Measurements from ENCODE around the gene SEMA4B. TPM values are rescaled to one million over a fixed set of nuclear protein-coding genes. Genes with fewer than 3 reads are reported as not detected.
"Not testable (repeated sequence)": the region's sequence is repeated elsewhere in the genome, so short reads cannot be mapped to it uniquely, and the experiment has no call there.

Gene SEMA4B
- polyA plus RNA-seq, 3 donors = 13.2 to 65.0 (median 22.0) TPM

DNA sequence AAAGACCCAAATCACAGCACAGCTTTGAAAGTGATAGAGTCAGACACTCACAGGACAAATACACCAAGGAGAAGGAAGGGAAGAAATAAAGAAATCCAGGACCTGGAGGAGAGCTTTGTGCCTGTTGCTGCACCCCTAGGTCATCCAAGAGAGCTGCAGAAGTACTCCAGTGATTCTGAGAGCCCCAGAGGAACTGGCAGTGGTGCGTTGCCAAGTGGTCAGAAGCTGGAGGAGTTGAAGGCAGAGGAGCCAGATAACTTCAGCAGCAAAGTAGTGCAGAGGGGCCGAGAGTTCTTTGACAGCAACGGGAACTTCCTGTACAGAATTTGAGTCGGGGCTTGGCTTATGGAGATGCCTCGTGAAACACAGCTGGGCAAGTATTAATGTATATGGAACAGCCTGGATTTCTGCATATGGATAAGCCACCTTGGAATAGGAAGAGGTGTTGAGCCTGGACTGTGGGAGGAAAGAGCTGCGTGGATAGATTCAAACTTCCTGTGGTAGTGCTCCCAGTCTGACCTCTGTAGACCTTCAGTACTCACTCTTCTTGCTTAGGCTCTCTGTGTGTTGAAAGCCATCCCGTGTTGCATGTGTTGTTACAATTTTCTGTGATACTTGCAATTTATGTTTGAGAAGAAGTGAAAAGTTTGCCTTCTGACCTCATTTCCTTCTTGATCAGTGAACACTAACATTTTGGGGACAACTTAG lies 70.5 kb downstream of the SEMA4B start:
- H3K4me3 Mint-ChIP-seq = no peak overlapping the region
- Histone ChIP-seq H3K9ac (ENCODE audit: insufficient read depth, low read length, poor library complexity, severe bottlenecking) (no peak overlapping the region), H2AFZ (ENCODE audit: insufficient read depth, low read depth, low read length, poor library complexity, severe bottlenecking) (no peak overlapping the region), H3K36me3 (replicated peaks in 1 of 2; ENCODE audit: control insufficient read depth in 1 of 2, insufficient read depth in 2 of 2, low read length in 2 of 2) (peaks cover 34 to 69% of the 10 kb centered on the region in 2 donors), H3K4me3 (replicated peaks in 1 of 3; ENCODE audit: low read depth in 2 of 3, low read length in 3 of 3) (no peak overlapping the region), H3K9me3 (replicated peaks in 1 of 2; ENCODE audit: control insufficient read depth in 1 of 2, insufficient read depth in 1 of 2, low read length in 2 of 2) (no peaks in the 10 kb centered on the region), H3K79me2 (ENCODE audit: insufficient read depth, low read length) (peaks cover 58% of the 10 kb centered on the region), H4K20me1 (ENCODE audit: insufficient read depth, low read length) (peaks cover 36% of the 10 kb centered on the region), H3K4me2 (replicated peaks; ENCODE audit: extremely low read depth, low read length, poor library complexity, severe bottlenecking) (no peak overlapping the region), H3K27me3 (ENCODE audit: control insufficient read depth in 2 of 2, insufficient read depth in 2 of 2, low read length in 2 of 2) (no peaks in the 10 kb centered on the region), H3K27ac (ENCODE audit: low read depth in 1 of 2, low read length in 2 of 2) (no peak overlapping the region), H3K4me1 (ENCODE audit: control insufficient read depth in 1 of 2, insufficient read depth in 2 of 2, low read length in 2 of 2) (peaks cover 14 to 19% of the 10 kb centered on the region in 2 donors)
- TF ChIP-seq CTCF (IDR thresholded peaks at IDR 0.05) = no peak
- H3K4me1 Mint-ChIP-seq = peaks cover 26% of the 10 kb centered on the region
- peaks cover 0 to 4% (median 0%) of the 10 kb centered on the region in 7 donors for H3K9me3 Mint-ChIP-seq
- intact Hi-C loops (cut with micrococcal nuclease) = no loop called here
- WGBS (ENCODE audit: insufficient coverage) = 90% methylated on average over 6 of the region's 7 CpGs
- peaks cover 59 to 63% of the 10 kb centered on the region in 2 donors for H3K36me3 Mint-ChIP-seq
- peak overlapping the region in 3 of 7 donors; percentile 28 to 40 (median 34) for H3K27ac Mint-ChIP-seq
- H3K27me3 Mint-ChIP-seq (ENCODE audit: low read depth in 3 of 3) = peaks cover 0 to 2% (median 1%) of the 10 kb centered on the region in 3 donors
- no peak for DNase-seq

DNA sequence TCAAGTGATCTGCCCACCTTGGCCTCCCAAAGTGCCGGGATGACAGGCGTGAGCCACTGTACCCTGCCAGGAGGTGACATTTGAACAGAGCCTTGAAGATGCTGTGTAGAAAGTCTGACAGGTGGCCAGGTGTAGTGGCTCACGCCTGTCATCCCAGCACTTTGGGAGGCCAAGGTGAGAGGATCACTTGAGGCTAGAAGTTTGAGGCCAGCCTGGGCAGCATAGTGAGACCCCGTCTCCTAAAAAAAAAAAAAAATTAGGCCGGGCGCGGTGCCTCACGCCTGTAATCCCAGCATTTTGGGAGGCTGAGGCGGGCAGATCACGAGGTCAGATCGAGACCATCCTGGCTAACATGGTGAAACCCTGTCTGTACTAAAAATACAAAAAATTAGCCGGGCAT lies 77.3 kb downstream of the SEMA4B start:
- H3K27me3 Mint-ChIP-seq (ENCODE audit: low read depth in 3 of 3); DNase-seq; H3K27ac ChIP-seq (ENCODE audit: low read depth in 1 of 2, low read length in 2 of 2); H3K9me3 Mint-ChIP-seq; H3K4me1 ChIP-seq (ENCODE audit: control insufficient read depth in 1 of 2, insufficient read depth in 2 of 2, low read length in 2 of 2); H3K4me3 ChIP-seq (replicated peaks in 1 of 3; ENCODE audit: low read depth in 2 of 3, low read length in 3 of 3); H3K9me3 ChIP-seq (replicated peaks in 1 of 2; ENCODE audit: control insufficient read depth in 1 of 2, insufficient read depth in 1 of 2, low read length in 2 of 2); H3K4me2 ChIP-seq (replicated peaks; ENCODE audit: extremely low read depth, low read length, poor library complexity, severe bottlenecking); H3K27ac Mint-ChIP-seq; H3K9ac ChIP-seq (ENCODE audit: insufficient read depth, low read length, poor library complexity, severe bottlenecking); intact Hi-C loops (cut with micrococcal nuclease); H2AFZ ChIP-seq (ENCODE audit: insufficient read depth, low read depth, low read length, poor library complexity, severe bottlenecking); H3K27me3 ChIP-seq (ENCODE audit: control insufficient read depth in 2 of 2, insufficient read depth in 2 of 2, low read length in 2 of 2); H3K79me2 ChIP-seq (ENCODE audit: insufficient read depth, low read length); H3K4me1 Mint-ChIP-seq; H3K4me3 Mint-ChIP-seq; H4K20me1 ChIP-seq (ENCODE audit: insufficient read depth, low read length): not testable (repeated sequence)
- peaks cover 17 to 22% of the 10 kb centered on the region in 2 donors for H3K36me3 Mint-ChIP-seq
- WGBS (ENCODE audit: insufficient coverage) = 97% methylated on average over 11 of the region's 12 CpGs
- H3K36me3 ChIP-seq (replicated peaks in 1 of 2; ENCODE audit: control insufficient read depth in 1 of 2, insufficient read depth in 2 of 2, low read length in 2 of 2) = peaks cover 0 to 14% of the 10 kb centered on the region in 2 donors

Small RNA genes lying within 50 kb of the gene (small RNA-seq; reads per million reads assigned to genes)
- gene RN7SL346P (ENCODE audit: insufficient read length, low read depth) = not detected

Other genes with a start within 250 kb of the SEMA4B start
- gene ZNF710, start 200.0 kb upstream of the SEMA4B start, polyA plus RNA-seq = 10 to 100 TPM in 1 of 3 donors, 1 to 10 TPM in 2; 3.4 to 45.6 (median 4.8) TPM
- 100 to 1,000 TPM in 1 of 3 donors, 10 to 100 TPM in 2; 40.6 to 115 (median 82.2) TPM for gene IDH2, start 98.9 kb upstream of the SEMA4B start, polyA plus RNA-seq
- gene CIB1, start 32.6 kb downstream of the SEMA4B start, polyA plus RNA-seq = 100 to 1,000 TPM in 2 of 3 donors, 10 to 100 TPM in 1; 77.5 to 197 (median 169) TPM
- 1 to 10 TPM in 1 of 3 donors, under 1 TPM in 2; 0.53 to 3.3 (median 0.91) TPM for gene GDPGP1, start 32.9 kb downstream of the SEMA4B start, polyA plus RNA-seq
- under 1 TPM in 2 of 3 donors, not detected in 1; 0.08 to 0.13 TPM for gene TTLL13, start 48.2 kb downstream of the SEMA4B start, polyA plus RNA-seq
- 10 to 100 TPM; 14.4 to 20.3 (median 18.9) TPM for gene NGRN, start 64.3 kb downstream of the SEMA4B start, polyA plus RNA-seq
- gene ZNF774, start 151.0 kb downstream of the SEMA4B start, polyA plus RNA-seq = under 1 TPM in 2 of 3 donors, not detected in 1; 0.12 to 0.23 TPM
- 100 to 1,000 TPM; 140 to 276 (median 207) TPM for gene IQGAP1, start 186.9 kb downstream of the SEMA4B start, polyA plus RNA-seq